Measurements from ENCODE around the gene GPR50.

DNA sequence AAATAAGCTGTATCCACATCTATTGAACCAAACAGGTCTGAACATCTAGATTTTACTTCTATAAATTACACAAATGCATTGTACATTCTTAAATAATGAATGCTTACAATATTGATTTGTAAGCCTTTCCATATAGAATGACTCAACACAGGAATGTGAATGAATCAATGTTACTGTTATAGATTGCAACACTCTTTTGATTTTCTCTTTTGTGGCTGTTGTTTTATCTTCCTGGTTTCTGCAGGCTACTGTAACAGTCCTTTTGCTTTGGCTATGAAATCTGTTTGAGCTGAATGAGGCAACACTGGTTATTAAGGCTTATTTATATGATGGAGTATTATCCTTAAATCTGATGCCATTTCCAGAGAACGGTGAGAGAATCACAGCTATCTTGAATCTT is 49.5 kb downstream of the GPR50 start:
- TF ChIP-seq, protein P1, sequence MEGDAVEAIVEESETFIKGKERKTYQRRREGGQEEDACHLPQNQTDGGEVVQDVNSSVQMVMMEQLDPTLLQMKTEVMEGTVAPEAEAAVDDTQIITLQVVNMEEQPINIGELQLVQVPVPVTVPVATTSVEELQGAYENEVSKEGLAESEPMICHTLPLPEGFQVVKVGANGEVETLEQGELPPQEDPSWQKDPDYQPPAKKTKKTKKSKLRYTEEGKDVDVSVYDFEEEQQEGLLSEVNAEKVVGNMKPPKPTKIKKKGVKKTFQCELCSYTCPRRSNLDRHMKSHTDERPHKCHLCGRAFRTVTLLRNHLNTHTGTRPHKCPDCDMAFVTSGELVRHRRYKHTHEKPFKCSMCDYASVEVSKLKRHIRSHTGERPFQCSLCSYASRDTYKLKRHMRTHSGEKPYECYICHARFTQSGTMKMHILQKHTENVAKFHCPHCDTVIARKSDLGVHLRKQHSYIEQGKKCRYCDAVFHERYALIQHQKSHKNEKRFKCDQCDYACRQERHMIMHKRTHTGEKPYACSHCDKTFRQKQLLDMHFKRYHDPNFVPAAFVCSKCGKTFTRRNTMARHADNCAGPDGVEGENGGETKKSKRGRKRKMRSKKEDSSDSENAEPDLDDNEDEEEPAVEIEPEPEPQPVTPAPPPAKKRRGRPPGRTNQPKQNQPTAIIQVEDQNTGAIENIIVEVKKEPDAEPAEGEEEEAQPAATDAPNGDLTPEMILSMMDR (conservative IDR thresholded peaks at IDR 0.05; ENCODE audit: low read length), result no peak
- TF ChIP-seq EZH2phosphoT487 (IDR thresholded peaks at IDR 0.05; ENCODE audit: borderline replicate concordance), result no peak
